K562 (cell line): ENCODE data around the gene PLPPR1. TPM values are rescaled to one million over a fixed set of nuclear protein-coding genes. Genes with fewer than 3 reads are reported as not detected.

Source experiments
- GATAD2B ChIP-seq: fragments of 450-650 bp; IDR thresholded peaks from 2 replicates; pipeline ENCODE4 v1.6.1; 2017; ENCODE audit warnings: mild to moderate bottlenecking, borderline replicate concordance
- HLTF ChIP-seq: fragments of 450-650 bp; IDR thresholded peaks from 2 replicates; pipeline ENCODE4 v1.6.1; 2016
- MAFG ChIP-seq: fragments of 450-650 bp; conservative IDR thresholded peaks from 2 replicates; pipeline ENCODE4 v1.6.1; 2016; ENCODE audit warnings: missing genetic modification characterization, missing compliant biosample characterization
- MTA3 ChIP-seq: fragments of 450-650 bp; formaldehyde crosslinking; IDR thresholded peaks from 2 replicates; pipeline ENCODE4 v1.6.1; 2017; ENCODE audit warnings: mild to moderate bottlenecking, borderline replicate concordance
- ZEB2 ChIP-seq: fragments of 450-650 bp; IDR thresholded peaks from 2 replicates; pipeline ENCODE4 v1.6.1; 2016
- ZNF232 ChIP-seq: sonication (generic); formaldehyde crosslinking; IDR thresholded peaks from 2 replicates; pipeline ENCODE4 v1.8.0; 2022; ENCODE audit warnings: mild to moderate bottlenecking, missing genetic modification reagents
- polyA plus RNA-seq, 8 experiments: library from polyadenylated mRNA; depleted of rRNA in 4 of 8; stranded (reverse) in 5 of 8; unstranded in 3 of 8; fragments of >200 nt; fragmentation: Nextera tagmentation in 2 of 8; fragmentation: Illumina TruSeq in 1 of 8; extraction: Ambion mirVana in 2 of 8; extraction: Trizol in 1 of 8; gene quantifications; 2 replicates each; pipeline versions ENCODE4 v1.2.1 to v1.2.3, GENCODE V29; 2011 to 2014; ENCODE audit warnings: inconsistent platforms in 1 of 8, missing spikeins in 1 of 8
- total RNA-seq, 7 experiments: library from RNA; depleted of rRNA in 6 of 7; stranded (reverse); fragments of >200 nt in 6 of 7; fragmentation: Illumina TruSeq in 2 of 7; extraction: Trizol in 2 of 7; gene quantifications; 2 replicates each; pipeline versions ENCODE4 v1.2.1 to v1.2.3, GENCODE V29; 2011 to 2021; ENCODE audit warnings: low replicate concordance in 1 of 7
- TF ChIP-seq, protein P1 (sequence below): fragments of 250-450 bp; sonication (Bioruptor Pico); IDR thresholded peaks from 2 replicates; pipeline ENCODE4 v1.9.0; 2021; ENCODE audit warnings: mild to moderate bottlenecking, inconsistent platforms
- TF ChIP-seq, protein P2 (sequence below): fragments of 450-650 bp; conservative IDR thresholded peaks from 2 replicates; pipeline ENCODE4 v1.6.1; 2016; ENCODE audit warnings: missing genetic modification characterization, low read depth, mild to moderate bottlenecking, control low read depth, missing compliant biosample characterization
- TF ChIP-seq, protein P3 (sequence below): sonication (generic); formaldehyde crosslinking; IDR thresholded peaks from 2 replicates; pipeline ENCODE4 v1.8.1; 2023; ENCODE audit warnings: mild to moderate bottlenecking, missing genetic modification reagents

Gene PLPPR1
- total and polyA plus RNA-seq, 9 of the 15 experiments (the other 6 are each of a cell fraction or from before 2014, with no cell fraction given) = not detected

DNA sequence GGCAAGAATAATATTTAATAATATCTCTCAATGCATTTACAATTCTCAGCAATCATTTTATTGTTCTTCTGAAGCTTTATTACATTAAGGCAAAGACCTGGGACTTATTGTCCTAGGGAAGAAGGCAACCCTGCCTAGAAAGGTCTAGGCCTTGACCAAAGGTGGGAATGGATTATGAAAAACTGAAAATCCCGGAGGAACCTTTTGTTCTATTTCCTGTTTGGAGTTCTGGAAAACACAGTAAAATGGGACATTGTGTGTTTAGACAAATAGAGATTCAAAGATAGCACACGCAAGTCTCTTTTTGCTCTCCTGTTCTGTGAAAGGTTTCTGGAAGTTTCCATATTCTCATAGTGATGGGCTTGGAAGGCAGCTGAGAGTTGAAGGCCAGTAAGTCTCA is 325.2 kb downstream of the PLPPR1 start (continued):
- TF ChIP-seq ZEB2 (no peak), MAFG (tag) (no peak), ZNF232 (CRISPR knock-in tag) (no peak), MTA3 (no peak), HLTF (no peak), GATAD2B (no peak)
- TF ChIP-seq, protein P1, sequence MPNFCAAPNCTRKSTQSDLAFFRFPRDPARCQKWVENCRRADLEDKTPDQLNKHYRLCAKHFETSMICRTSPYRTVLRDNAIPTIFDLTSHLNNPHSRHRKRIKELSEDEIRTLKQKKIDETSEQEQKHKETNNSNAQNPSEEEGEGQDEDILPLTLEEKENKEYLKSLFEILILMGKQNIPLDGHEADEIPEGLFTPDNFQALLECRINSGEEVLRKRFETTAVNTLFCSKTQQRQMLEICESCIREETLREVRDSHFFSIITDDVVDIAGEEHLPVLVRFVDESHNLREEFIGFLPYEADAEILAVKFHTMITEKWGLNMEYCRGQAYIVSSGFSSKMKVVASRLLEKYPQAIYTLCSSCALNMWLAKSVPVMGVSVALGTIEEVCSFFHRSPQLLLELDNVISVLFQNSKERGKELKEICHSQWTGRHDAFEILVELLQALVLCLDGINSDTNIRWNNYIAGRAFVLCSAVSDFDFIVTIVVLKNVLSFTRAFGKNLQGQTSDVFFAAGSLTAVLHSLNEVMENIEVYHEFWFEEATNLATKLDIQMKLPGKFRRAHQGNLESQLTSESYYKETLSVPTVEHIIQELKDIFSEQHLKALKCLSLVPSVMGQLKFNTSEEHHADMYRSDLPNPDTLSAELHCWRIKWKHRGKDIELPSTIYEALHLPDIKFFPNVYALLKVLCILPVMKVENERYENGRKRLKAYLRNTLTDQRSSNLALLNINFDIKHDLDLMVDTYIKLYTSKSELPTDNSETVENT (CRISPR knock-in tag) = no peak
- TF ChIP-seq, protein P2, sequence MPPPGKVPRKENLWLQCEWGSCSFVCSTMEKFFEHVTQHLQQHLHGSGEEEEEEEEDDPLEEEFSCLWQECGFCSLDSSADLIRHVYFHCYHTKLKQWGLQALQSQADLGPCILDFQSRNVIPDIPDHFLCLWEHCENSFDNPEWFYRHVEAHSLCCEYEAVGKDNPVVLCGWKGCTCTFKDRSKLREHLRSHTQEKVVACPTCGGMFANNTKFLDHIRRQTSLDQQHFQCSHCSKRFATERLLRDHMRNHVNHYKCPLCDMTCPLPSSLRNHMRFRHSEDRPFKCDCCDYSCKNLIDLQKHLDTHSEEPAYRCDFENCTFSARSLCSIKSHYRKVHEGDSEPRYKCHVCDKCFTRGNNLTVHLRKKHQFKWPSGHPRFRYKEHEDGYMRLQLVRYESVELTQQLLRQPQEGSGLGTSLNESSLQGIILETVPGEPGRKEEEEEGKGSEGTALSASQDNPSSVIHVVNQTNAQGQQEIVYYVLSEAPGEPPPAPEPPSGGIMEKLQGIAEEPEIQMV (tag) = no peak
- TF ChIP-seq, protein P3, sequence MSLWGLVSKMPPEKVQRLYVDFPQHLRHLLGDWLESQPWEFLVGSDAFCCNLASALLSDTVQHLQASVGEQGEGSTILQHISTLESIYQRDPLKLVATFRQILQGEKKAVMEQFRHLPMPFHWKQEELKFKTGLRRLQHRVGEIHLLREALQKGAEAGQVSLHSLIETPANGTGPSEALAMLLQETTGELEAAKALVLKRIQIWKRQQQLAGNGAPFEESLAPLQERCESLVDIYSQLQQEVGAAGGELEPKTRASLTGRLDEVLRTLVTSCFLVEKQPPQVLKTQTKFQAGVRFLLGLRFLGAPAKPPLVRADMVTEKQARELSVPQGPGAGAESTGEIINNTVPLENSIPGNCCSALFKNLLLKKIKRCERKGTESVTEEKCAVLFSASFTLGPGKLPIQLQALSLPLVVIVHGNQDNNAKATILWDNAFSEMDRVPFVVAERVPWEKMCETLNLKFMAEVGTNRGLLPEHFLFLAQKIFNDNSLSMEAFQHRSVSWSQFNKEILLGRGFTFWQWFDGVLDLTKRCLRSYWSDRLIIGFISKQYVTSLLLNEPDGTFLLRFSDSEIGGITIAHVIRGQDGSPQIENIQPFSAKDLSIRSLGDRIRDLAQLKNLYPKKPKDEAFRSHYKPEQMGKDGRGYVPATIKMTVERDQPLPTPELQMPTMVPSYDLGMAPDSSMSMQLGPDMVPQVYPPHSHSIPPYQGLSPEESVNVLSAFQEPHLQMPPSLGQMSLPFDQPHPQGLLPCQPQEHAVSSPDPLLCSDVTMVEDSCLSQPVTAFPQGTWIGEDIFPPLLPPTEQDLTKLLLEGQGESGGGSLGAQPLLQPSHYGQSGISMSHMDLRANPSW = no peak
- TF ChIP-seq, all 486 proteins: peak for 0
